Trophoblast cell (in vitro differentiated cells and primary cell): Measurements from ENCODE around the gene FAM107A. TPM values are rescaled to one million over a fixed set of nuclear protein-coding genes. Genes with fewer than 3 reads are reported as not detected.

Experiments
- DNase-seq, 2 donors: peaks; one replicate each; pipeline ENCODE4 v3.0.0-alpha.2; 2016
- H2AFZ ChIP-seq: 2 replicates; pipeline ENCODE4 v1.6.1; 2013; ENCODE audit warnings: low read length, moderate library complexity, mild to moderate bottlenecking; ENCODE audit not compliant: insufficient read depth, poor library complexity
- H2AK5ac ChIP-seq: 2 replicates; pipeline ENCODE4 v1.6.1; 2013; ENCODE audit warnings: mild to moderate bottlenecking, low read length
- H2BK120ac ChIP-seq: 2 replicates; pipeline ENCODE4 v1.6.1; 2013; ENCODE audit warnings: low read length, mild to moderate bottlenecking, moderate library complexity; ENCODE audit not compliant: insufficient read depth, poor library complexity
- H2BK12ac ChIP-seq: 2 replicates; pipeline ENCODE4 v1.6.1; 2013; ENCODE audit warnings: mild to moderate bottlenecking, low read length, moderate library complexity
- H2BK5ac ChIP-seq: 2 replicates; pipeline ENCODE4 v1.6.1; 2013; ENCODE audit warnings: low read length, low read depth, moderate library complexity, mild to moderate bottlenecking; ENCODE audit not compliant: poor library complexity
- H3K14ac ChIP-seq: 2 replicates; pipeline ENCODE4 v1.6.1; 2013; ENCODE audit warnings: mild to moderate bottlenecking, low read length
- H3K18ac ChIP-seq: 2 replicates; pipeline ENCODE4 v1.6.1; 2013; ENCODE audit warnings: mild to moderate bottlenecking, low read length
- H3K23ac ChIP-seq: 2 replicates; pipeline ENCODE4 v1.6.1; 2013; ENCODE audit warnings: low read length
- H3K27ac ChIP-seq: 2 replicates; pipeline ENCODE4 v1.5.1; 2013; ENCODE audit warnings: low read depth, mild to moderate bottlenecking, inconsistent platforms, low read length, moderate library complexity
- H3K27me3 ChIP-seq: 2 replicates; pipeline ENCODE4 v1.6.1; 2013; ENCODE audit warnings: inconsistent platforms, mild to moderate bottlenecking, low read length, moderate library complexity; ENCODE audit not compliant: insufficient read depth
- H3K36me3 ChIP-seq, 2 experiments: 1 replicate in 1 of 2; 2 replicates in 1 of 2; pipeline ENCODE4 v1.6.1; 2013; ENCODE audit warnings: low read length in 2 of 2, mild to moderate bottlenecking in 2 of 2, moderate library complexity in 1 of 2; ENCODE audit not compliant: insufficient read depth in 2 of 2, control insufficient read depth in 1 of 2
- H3K4ac ChIP-seq: 2 replicates; pipeline ENCODE4 v1.6.1; 2013; ENCODE audit warnings: low read depth, mild to moderate bottlenecking, low read length, moderate library complexity
- H3K4me1 ChIP-seq, 2 experiments: 1 replicate in 1 of 2; 2 replicates in 1 of 2; pipeline ENCODE4 v1.6.1; 2013; ENCODE audit warnings: low read length in 2 of 2, mild to moderate bottlenecking in 2 of 2, moderate library complexity in 1 of 2; ENCODE audit not compliant: insufficient read depth in 2 of 2, control insufficient read depth in 1 of 2
- H3K4me2 ChIP-seq: 2 replicates; pipeline ENCODE4 v1.6.1; 2013; ENCODE audit warnings: inconsistent platforms, mild to moderate bottlenecking, low read length, moderate library complexity
- H3K4me3 ChIP-seq: 2 replicates; pipeline ENCODE4 v1.5.1; 2013; ENCODE audit warnings: mild to moderate bottlenecking, low read depth, low read length, inconsistent platforms
- H3K79me1 ChIP-seq: one replicate; pipeline ENCODE4 v1.6.1; 2013; ENCODE audit warnings: low read length
- H3K79me2 ChIP-seq: 2 replicates; pipeline ENCODE4 v1.6.1; 2013; ENCODE audit warnings: low read length, mild to moderate bottlenecking; ENCODE audit not compliant: control insufficient read depth, insufficient read depth, poor library complexity
- H3K9ac ChIP-seq: 2 replicates; pipeline ENCODE4 v1.6.1; 2013; ENCODE audit warnings: mild to moderate bottlenecking, low read length
- H3K9me3 ChIP-seq: 2 replicates; pipeline ENCODE4 v1.6.1; 2013; ENCODE audit warnings: low read depth, mild to moderate bottlenecking, control low read depth, inconsistent platforms, low read length; ENCODE audit not compliant: insufficient read depth
- H4K12ac ChIP-seq: 2 replicates; pipeline ENCODE4 v1.6.1; 2013; ENCODE audit warnings: low read depth, mild to moderate bottlenecking, low read length, moderate library complexity
- H4K8ac ChIP-seq: 2 replicates; pipeline ENCODE4 v1.6.1; 2013; ENCODE audit warnings: low read depth, mild to moderate bottlenecking, low read length, moderate library complexity
- H4K91ac ChIP-seq: one replicate; pipeline ENCODE4 v1.6.1; 2013; ENCODE audit warnings: low read depth, mild to moderate bottlenecking, low read length, moderate library complexity
- WGBS: extraction: QIAGEN DNeasy Blood & Tissue Kit; methylation state at CpG from one replicate; pipeline ENCODE4 v1.1.7; 2013; ENCODE audit warnings: missing lambda C conversion rate; ENCODE audit not compliant: insufficient read length, insufficient coverage; ENCODE audit errors: extremely low coverage; 5-methylcytosine and 5-hydroxymethylcytosine counted together
- polyA plus RNA-seq: library from polyadenylated mRNA; stranded (reverse); fragments of 200-250 nt; gene quantifications from 2 replicates; pipeline ENCODE4 v1.2.3, GENCODE V29; 2013

FAM107A gene, protein sequence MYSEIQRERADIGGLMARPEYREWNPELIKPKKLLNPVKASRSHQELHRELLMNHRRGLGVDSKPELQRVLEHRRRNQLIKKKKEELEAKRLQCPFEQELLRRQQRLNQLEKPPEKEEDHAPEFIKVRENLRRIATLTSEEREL
- not detected in 2 replicates for polyA plus RNA-seq

GRCh38 chr3:58577269-58577821, at the start of gene FAM107A:
TSS of gene FAM107A (minus strand) at chr3:58577391. CDS start at chr3:58569860, 7,531 bp downstream.
- WGBS, result no CpG with 5 or more reads among the region's 12 CpGs
- no peak within 1 kb of the TSS for H4K8ac ChIP-seq
- H4K91ac ChIP-seq, result no peak within 1 kb of the TSS
- H3K4me2 ChIP-seq, result no peak within 1 kb of the TSS
- no peak within 1 kb of the TSS for H2AFZ ChIP-seq
- H3K27ac ChIP-seq, result no peak within 1 kb of the TSS
- no peak within 1 kb of the TSS for H3K4ac ChIP-seq
- H3K9ac ChIP-seq, result no peak within 1 kb of the TSS
- no peak within 1 kb of the TSS for H2AK5ac ChIP-seq
- no peak within 1 kb of the TSS for H2BK12ac ChIP-seq
- H4K12ac ChIP-seq, result no peak within 1 kb of the TSS
- H3K4me1 ChIP-seq, result no peaks in the 10 kb centered on the region
- H3K9me3 ChIP-seq, result peaks cover 2% of the 10 kb centered on the region
- no peak within 1 kb of the TSS for H3K14ac ChIP-seq
- no peak within 1 kb of the TSS for H3K4me3 ChIP-seq
- H3K23ac ChIP-seq, result no peak within 1 kb of the TSS
- H2BK120ac ChIP-seq, result no peak within 1 kb of the TSS
- H3K79me2 ChIP-seq, result no peaks in the 10 kb centered on the region
- no peak within 1 kb of the TSS for H2BK5ac ChIP-seq
- H3K18ac ChIP-seq, result no peak within 1 kb of the TSS
- H3K27me3 ChIP-seq, result no peaks in the 10 kb centered on the region
- DNase-seq, result no peak
- H3K36me3 ChIP-seq, result no peaks in the 10 kb centered on the region
- H3K79me1 ChIP-seq, result no peaks in the 10 kb centered on the region

DNA sequence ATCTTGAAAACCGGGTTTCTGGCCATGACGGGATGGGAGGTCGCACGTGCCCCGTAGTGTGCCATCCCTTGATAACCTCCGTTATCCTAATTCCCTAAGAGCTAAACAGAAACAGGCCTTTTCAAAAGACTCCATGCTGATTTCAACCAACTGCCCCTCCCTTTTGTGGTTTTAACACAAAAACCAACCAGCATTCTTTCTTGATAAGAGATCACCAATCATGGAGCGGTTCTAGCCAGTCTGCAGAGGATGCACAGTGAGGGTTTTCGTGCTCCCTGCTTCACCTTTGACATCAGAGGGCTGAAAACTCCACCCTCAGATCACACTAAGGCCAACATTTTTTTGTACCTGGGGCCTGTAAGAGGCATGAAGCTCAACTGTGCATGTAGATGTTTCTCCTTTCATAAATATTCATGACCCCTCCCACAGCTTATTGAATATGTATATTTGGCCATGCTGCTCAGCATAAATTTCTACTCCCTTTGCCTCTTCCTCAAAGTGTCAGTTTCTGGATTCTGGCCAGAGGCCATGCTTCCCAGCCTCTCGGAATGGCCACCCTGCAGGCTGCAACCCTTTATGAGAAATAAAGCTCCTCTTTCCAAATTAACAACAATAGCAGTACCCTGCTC, 48.1 kb upstream of the FAM107A start:
- no peak overlapping the region for H4K91ac ChIP-seq

DNA sequence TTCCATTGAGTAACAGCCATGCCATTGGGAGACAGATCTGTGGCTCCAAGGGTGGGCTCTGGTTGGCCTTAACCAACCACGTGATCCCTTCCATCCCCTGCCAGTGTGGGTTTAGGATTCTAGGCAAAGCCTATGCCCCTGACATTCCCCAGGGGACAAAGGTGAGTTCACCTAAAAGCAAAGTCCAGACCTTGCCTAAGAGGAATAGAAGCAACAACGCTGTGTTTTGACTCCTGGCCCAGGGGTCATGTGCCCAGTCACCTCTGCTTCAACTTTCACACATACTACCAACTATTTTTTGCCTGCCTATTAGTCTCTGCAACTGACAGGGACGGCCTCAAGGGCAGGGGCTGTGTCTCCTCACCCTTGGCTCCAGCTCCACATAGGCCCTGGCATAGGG, 47.4 kb upstream of the FAM107A start:
- no peaks in the 10 kb centered on the region for H3K79me2 ChIP-seq
- H2BK120ac ChIP-seq, result no peak overlapping the region
- H3K18ac ChIP-seq, result no peak overlapping the region
- no peak overlapping the region for H3K23ac ChIP-seq
- no peak overlapping the region for H2BK12ac ChIP-seq
- no peak for DNase-seq
- H4K91ac ChIP-seq, result no peak overlapping the region
- H3K9me3 ChIP-seq, result no peaks in the 10 kb centered on the region
- no peak overlapping the region for H2AFZ ChIP-seq
- no peak overlapping the region for H3K27ac ChIP-seq
- no peak overlapping the region for H3K4me2 ChIP-seq
- H4K8ac ChIP-seq, result no peak overlapping the region
- no peaks in the 10 kb centered on the region for H3K4me1 ChIP-seq
- no peak overlapping the region for H4K12ac ChIP-seq
- no peak overlapping the region for H3K4me3 ChIP-seq
- H3K4ac ChIP-seq, result no peak overlapping the region
- no peak overlapping the region for H2BK5ac ChIP-seq
- no peaks in the 10 kb centered on the region for H3K27me3 ChIP-seq
- H3K14ac ChIP-seq, result no peak overlapping the region
- no CpG with 5 or more reads among the region's 3 CpGs for WGBS
- no peaks in the 10 kb centered on the region for H3K36me3 ChIP-seq
- H3K79me1 ChIP-seq, result no peaks in the 10 kb centered on the region
- H2AK5ac ChIP-seq, result no peak overlapping the region
- no peak overlapping the region for H3K9ac ChIP-seq

More for the DNA sequence above, 48.1 kb upstream of the FAM107A start:
- Histone ChIP-seq H2BK5ac (no peak overlapping the region), H2BK120ac (no peak overlapping the region), H3K9me3 (no peaks in the 10 kb centered on the region), H3K4ac (no peak overlapping the region), H3K4me3 (no peak overlapping the region), H3K79me1 (no peaks in the 10 kb centered on the region), H3K27me3 (no peaks in the 10 kb centered on the region), H3K27ac (no peak overlapping the region), H3K9ac (no peak overlapping the region), H3K23ac (no peak overlapping the region), H4K12ac (no peak overlapping the region), H3K79me2 (no peaks in the 10 kb centered on the region), H2AFZ (no peak overlapping the region), H3K18ac (no peak overlapping the region), H4K8ac (no peak overlapping the region), H3K36me3 (no peaks in the 10 kb centered on the region), H2BK12ac (no peak overlapping the region), H2AK5ac (no peak overlapping the region), H3K4me2 (no peak overlapping the region), H3K4me1 (no peaks in the 10 kb centered on the region), H3K14ac (no peak overlapping the region)
- WGBS, result no CpG with 5 or more reads among the region's 9 CpGs
- no peak for DNase-seq

- no CpG with 5 or more reads among the region's 5 CpGs for WGBS
- Histone ChIP-seq H3K18ac (no peak overlapping the region), H4K12ac (no peak overlapping the region), H3K4ac (no peak overlapping the region), H3K4me2 (no peak overlapping the region), H3K23ac (no peak overlapping the region), H3K27me3 (no peaks in the 10 kb centered on the region), H3K27ac (no peak overlapping the region), H2AFZ (no peak overlapping the region), H3K36me3 (no peaks in the 10 kb centered on the region), H3K14ac (no peak overlapping the region), H2BK120ac (no peak overlapping the region), H4K8ac (no peak overlapping the region), H2BK5ac (no peak overlapping the region), H3K4me3 (no peak overlapping the region), H3K9ac (no peak overlapping the region), H3K4me1 (no peaks in the 10 kb centered on the region), H3K79me1 (no peaks in the 10 kb centered on the region), H3K9me3 (no peaks in the 10 kb centered on the region), H4K91ac (no peak overlapping the region), H3K79me2 (no peaks in the 10 kb centered on the region), H2BK12ac (no peak overlapping the region), H2AK5ac (no peak overlapping the region)
- no peak for DNase-seq
Observed at GRCh38 chr3:58623961-58624360, 46.8 kb upstream of the FAM107A start.
